ENCODE results near the gene FOXL1. TPM values are rescaled to one million over a fixed set of nuclear protein-coding genes. Genes with fewer than 3 reads are reported as not detected.

FOXL1 gene
- polyA plus RNA-seq, 4 donors, result 0.22 to 6.3 (median 1.5) TPM

- Histone ChIP-seq H3K27ac (ENCODE audit: low read depth in 1 of 3, low read length in 2 of 3) (no peak overlapping the region), H3K4me1 (ENCODE audit: control insufficient read depth in 3 of 3, insufficient read depth in 2 of 3, low read depth in 1 of 3, low read length in 2 of 3) (peaks cover 0 to 4% (median 0%) of the 10 kb centered on the region in 3 donors), H3K9me3 (ENCODE audit: control insufficient read depth in 2 of 2, insufficient read depth in 1 of 2, low read depth in 1 of 2, low read length in 1 of 2) (no peaks in the 10 kb centered on the region), H3K27me3 (ENCODE audit: control insufficient read depth in 3 of 3, insufficient read depth in 3 of 3, low read length in 3 of 3) (peaks cover 36 to 88% (median 50%) of the 10 kb centered on the region in 3 donors), H3K36me3 (ENCODE audit: control insufficient read depth in 3 of 3, insufficient read depth in 2 of 3, low read depth in 1 of 3, low read length in 3 of 3) (no peaks in the 10 kb centered on the region), H3K4me3 (ENCODE audit: low read depth in 1 of 3, low read length in 3 of 3) (no peak overlapping the region)
- FAIRE-seq, result no peak
- no peak for DNase-seq
- WGBS, 3 donors, result 15 to 18% (median 17%) methylated on average over 31 to 33 of the region's 33 CpGs
These were observed 9.4 kb upstream of the FOXL1 start for GRCh38 chr16:86568677-86569623.

- Histone ChIP-seq H3K36me3 (ENCODE audit: control insufficient read depth in 3 of 3, insufficient read depth in 2 of 3, low read depth in 1 of 3, low read length in 3 of 3) (no peaks in the 10 kb centered on the region), H3K27ac (ENCODE audit: low read depth in 1 of 3, low read length in 2 of 3) (no peak overlapping the region), H3K4me1 (ENCODE audit: control insufficient read depth in 3 of 3, insufficient read depth in 2 of 3, low read depth in 1 of 3, low read length in 2 of 3) (no peaks in the 10 kb centered on the region), H3K9me3 (ENCODE audit: control insufficient read depth in 2 of 2, insufficient read depth in 1 of 2, low read depth in 1 of 2, low read length in 1 of 2) (no peaks in the 10 kb centered on the region), H3K4me3 (ENCODE audit: low read depth in 1 of 3, low read length in 3 of 3) (no peak overlapping the region), H3K27me3 (ENCODE audit: control insufficient read depth in 3 of 3, insufficient read depth in 3 of 3, low read length in 3 of 3) (peaks cover 36 to 88% (median 42%) of the 10 kb centered on the region in 3 donors)
- DNase-seq (no peak), FAIRE-seq (no peak)
- WGBS, 3 donors, result 21 to 48% (median 32%) methylated on average over 13 of the region's 13 CpGs
These were observed 8.5 kb upstream of the FOXL1 start for GRCh38 chr16:86569701-86570447.

GRCh38 chr16:86570558-86571529 lies 7.5 kb upstream of the FOXL1 start:
- Histone ChIP-seq H3K27me3 (ENCODE audit: control insufficient read depth in 3 of 3, insufficient read depth in 3 of 3, low read length in 3 of 3) (peaks cover 33 to 88% (median 34%) of the 10 kb centered on the region in 3 donors), H3K36me3 (ENCODE audit: control insufficient read depth in 3 of 3, insufficient read depth in 2 of 3, low read depth in 1 of 3, low read length in 3 of 3) (no peaks in the 10 kb centered on the region), H3K9me3 (ENCODE audit: control insufficient read depth in 2 of 2, insufficient read depth in 1 of 2, low read depth in 1 of 2, low read length in 1 of 2) (no peaks in the 10 kb centered on the region), H3K27ac (ENCODE audit: low read depth in 1 of 3, low read length in 2 of 3) (no peak overlapping the region), H3K4me1 (ENCODE audit: control insufficient read depth in 3 of 3, insufficient read depth in 2 of 3, low read depth in 1 of 3, low read length in 2 of 3) (peaks cover 0 to 4% (median 0%) of the 10 kb centered on the region in 3 donors), H3K4me3 (ENCODE audit: low read depth in 1 of 3, low read length in 3 of 3) (no peak overlapping the region)
- 29 to 66% (median 38%) methylated on average over 28 of the region's 28 CpGs for WGBS, 3 donors
- DNase-seq, result no peak
- FAIRE-seq, result no peak

GRCh38 chr16:86571530-86571915 lies 6.8 kb upstream of the FOXL1 start:
- FAIRE-seq, result no peak
- H3K9me3 ChIP-seq (ENCODE audit: control insufficient read depth in 2 of 2, insufficient read depth in 1 of 2, low read depth in 1 of 2, low read length in 1 of 2), result no peaks in the 10 kb centered on the region
- WGBS, 3 donors, result 29 to 68% (median 43%) methylated on average over 10 of the region's 10 CpGs
- H3K27ac ChIP-seq (ENCODE audit: low read depth in 1 of 3, low read length in 2 of 3), result no peak overlapping the region
- peaks cover 0 to 8% (median 0%) of the 10 kb centered on the region in 3 donors for H3K4me1 ChIP-seq (ENCODE audit: control insufficient read depth in 3 of 3, insufficient read depth in 2 of 3, low read depth in 1 of 3, low read length in 2 of 3)
- H3K27me3 ChIP-seq (ENCODE audit: control insufficient read depth in 3 of 3, insufficient read depth in 3 of 3, low read length in 3 of 3), result peaks cover 32 to 88% (median 33%) of the 10 kb centered on the region in 3 donors
- no peak overlapping the region for H3K4me3 ChIP-seq (ENCODE audit: low read depth in 1 of 3, low read length in 3 of 3)
- H3K36me3 ChIP-seq (ENCODE audit: control insufficient read depth in 3 of 3, insufficient read depth in 2 of 3, low read depth in 1 of 3, low read length in 3 of 3), result no peaks in the 10 kb centered on the region
- no peak for DNase-seq

GRCh38 chr16:86572041-86572521 lies 6.3 kb upstream of the FOXL1 start:
- 19 to 67% (median 38%) methylated on average over 12 of the region's 12 CpGs for WGBS, 3 donors
- Histone ChIP-seq H3K27ac (ENCODE audit: low read depth in 1 of 3, low read length in 2 of 3) (no peak overlapping the region), H3K4me1 (ENCODE audit: control insufficient read depth in 3 of 3, insufficient read depth in 2 of 3, low read depth in 1 of 3, low read length in 2 of 3) (peaks cover 0 to 8% (median 0%) of the 10 kb centered on the region in 3 donors), H3K4me3 (ENCODE audit: low read depth in 1 of 3, low read length in 3 of 3) (no peak overlapping the region), H3K36me3 (ENCODE audit: control insufficient read depth in 3 of 3, insufficient read depth in 2 of 3, low read depth in 1 of 3, low read length in 3 of 3) (no peaks in the 10 kb centered on the region), H3K9me3 (ENCODE audit: control insufficient read depth in 2 of 2, insufficient read depth in 1 of 2, low read depth in 1 of 2, low read length in 1 of 2) (no peaks in the 10 kb centered on the region), H3K27me3 (ENCODE audit: control insufficient read depth in 3 of 3, insufficient read depth in 3 of 3, low read length in 3 of 3) (peaks cover 30 to 91% (median 37%) of the 10 kb centered on the region in 3 donors)
- FAIRE-seq (no peak), DNase-seq (no peak)

GRCh38 chr16:86572606-86573005 lies 5.7 kb upstream of the FOXL1 start:
- H3K27me3 ChIP-seq (ENCODE audit: control insufficient read depth in 3 of 3, insufficient read depth in 3 of 3, low read length in 3 of 3), result peaks cover 24 to 91% (median 40%) of the 10 kb centered on the region in 3 donors
- 32 to 69% (median 51%) methylated on average over 8 of the region's 8 CpGs for WGBS, 3 donors
- H3K4me3 ChIP-seq (ENCODE audit: low read depth in 1 of 3, low read length in 3 of 3), result no peak overlapping the region

GRCh38 chr16:86573215-86573614 lies 5.1 kb upstream of the FOXL1 start:
- DNase-seq (no peak), FAIRE-seq (no peak)
- Histone ChIP-seq H3K9me3 (ENCODE audit: control insufficient read depth in 2 of 2, insufficient read depth in 1 of 2, low read depth in 1 of 2, low read length in 1 of 2) (no peaks in the 10 kb centered on the region), H3K27me3 (ENCODE audit: control insufficient read depth in 3 of 3, insufficient read depth in 3 of 3, low read length in 3 of 3) (peaks cover 21 to 95% (median 40%) of the 10 kb centered on the region in 3 donors), H3K36me3 (ENCODE audit: control insufficient read depth in 3 of 3, insufficient read depth in 2 of 3, low read depth in 1 of 3, low read length in 3 of 3) (no peaks in the 10 kb centered on the region), H3K27ac (ENCODE audit: low read depth in 1 of 3, low read length in 2 of 3) (no peak overlapping the region), H3K4me1 (ENCODE audit: control insufficient read depth in 3 of 3, insufficient read depth in 2 of 3, low read depth in 1 of 3, low read length in 2 of 3) (peaks cover 0 to 8% (median 0%) of the 10 kb centered on the region in 3 donors), H3K4me3 (ENCODE audit: low read depth in 1 of 3, low read length in 3 of 3) (no peak overlapping the region)
- WGBS, 3 donors, result 22 to 57% (median 31%) methylated on average over 8 of the region's 8 CpGs

More at GRCh38 chr16:86572606-86573005, 5.7 kb upstream of the FOXL1 start:
- Histone ChIP-seq H3K9me3 (ENCODE audit: control insufficient read depth in 2 of 2, insufficient read depth in 1 of 2, low read depth in 1 of 2, low read length in 1 of 2) (no peaks in the 10 kb centered on the region), H3K27ac (ENCODE audit: low read depth in 1 of 3, low read length in 2 of 3) (no peak overlapping the region), H3K4me1 (ENCODE audit: control insufficient read depth in 3 of 3, insufficient read depth in 2 of 3, low read depth in 1 of 3, low read length in 2 of 3) (peaks cover 0 to 8% (median 0%) of the 10 kb centered on the region in 3 donors), H3K36me3 (ENCODE audit: control insufficient read depth in 3 of 3, insufficient read depth in 2 of 3, low read depth in 1 of 3, low read length in 3 of 3) (no peaks in the 10 kb centered on the region)
- DNase-seq, result no peak
- no peak for FAIRE-seq

Data from small intestine (tissue), 7 donors.